ENCODE results near the gene DIP2C. TPM values are rescaled to one million over a fixed set of nuclear protein-coding genes. Genes with fewer than 3 reads are reported as not detected.

DIP2C gene
- total RNA-seq, 2 donors from 2014 or later = 9.6 to 11.9 TPM

GRCh38 chr10:507908-508444, 181.5 kb downstream of the DIP2C start:
- no peak for TF ChIP-seq POLR2A (IDR thresholded peaks at IDR 0.05)
- TF ChIP-seq CTCF (IDR thresholded peaks at IDR 0.05) = no peak

GRCh38 chr10:507355-507699, 182.1 kb downstream of the DIP2C start:
- intact Hi-C loops (cut with DNase I) = loop anchor here (5.0 to 10.0 kb wide), 2 partner anchors 177 to 285 kb away; partner anchors contain the start of gene DIP2C
- DNase-seq (no peak), ATAC-seq (no peak)
- Histone ChIP-seq H3K27ac (no peak overlapping the region), H3K27me3 (no peaks in the 10 kb centered on the region), H3K9me3 (no peaks in the 10 kb centered on the region), H3K4me1 (peaks cover 11% of the 10 kb centered on the region), H3K36me3 (replicated peaks in 1 of 2; ENCODE audit: insufficient read depth in 1 of 2, low read depth in 2 of 2) (no peaks in the 10 kb centered on the region), H3K4me3 (no peak overlapping the region)
- 51 to 79% methylated on average over 4 to 15 of the region's 16 CpGs for WGBS, 2 donors
- TF ChIP-seq POLR2A (IDR thresholded peaks at IDR 0.05) (no peak), CTCF (IDR thresholded peaks at IDR 0.05) (no peak)

More at GRCh38 chr10:507908-508444, 181.5 kb downstream of the DIP2C start:
- WGBS, 2 donors = 89 to 91% methylated on average over 12 of the region's 12 CpGs
- Histone ChIP-seq H3K4me1 (peaks cover 12% of the 10 kb centered on the region), H3K4me3 (no peak overlapping the region), H3K27me3 (no peaks in the 10 kb centered on the region), H3K36me3 (replicated peaks in 1 of 2; ENCODE audit: insufficient read depth in 1 of 2, low read depth in 2 of 2) (no peaks in the 10 kb centered on the region), H3K27ac (no peak overlapping the region), H3K9me3 (no peaks in the 10 kb centered on the region)
- no peak for ATAC-seq
- DNase-seq = no peak
- intact Hi-C loops (cut with DNase I) = loop anchor here (5.0 to 10.0 kb wide), 2 partner anchors 177 to 284 kb away; partner anchors contain the start of gene DIP2C

- Histone ChIP-seq H3K27me3 (no peaks in the 10 kb centered on the region), H3K27ac (no peak overlapping the region), H3K4me1 (peaks cover 10% of the 10 kb centered on the region), H3K9me3 (no peaks in the 10 kb centered on the region), H3K4me3 (no peak overlapping the region), H3K36me3 (replicated peaks in 1 of 2; ENCODE audit: insufficient read depth in 1 of 2, low read depth in 2 of 2) (no peaks in the 10 kb centered on the region)
- WGBS, 2 donors = 94% methylated on average over 15 to 29 of the region's 32 CpGs
- intact Hi-C loops (cut with DNase I) = loop anchor here (5.0 to 10.0 kb wide), 2 partner anchors 178 to 286 kb away; partner anchors contain the start of gene DIP2C
- DNase-seq (no peak), ATAC-seq (no peak)
- TF ChIP-seq POLR2A (IDR thresholded peaks at IDR 0.05) (no peak), CTCF (IDR thresholded peaks at IDR 0.05) (no peak)
These were observed 182.8 kb downstream of the DIP2C start for GRCh38 chr10:506451-507354.

GRCh38 chr10:505419-505818, 184.0 kb downstream of the DIP2C start:
- H3K4me1 ChIP-seq = no peaks in the 10 kb centered on the region
- H3K9me3 ChIP-seq = no peaks in the 10 kb centered on the region
- H3K27ac ChIP-seq = no peak overlapping the region
- no peak for ATAC-seq
- H3K27me3 ChIP-seq = no peaks in the 10 kb centered on the region
- WGBS, 2 donors = 43 to 57% methylated on average over 1 to 3 of the region's 3 CpGs
- TF ChIP-seq POLR2A (IDR thresholded peaks at IDR 0.05) (no peak), CTCF (IDR thresholded peaks at IDR 0.05) (no peak)
- DNase-seq = no peak
- intact Hi-C loops (cut with DNase I) = loop anchor here (5.0 to 10.0 kb wide), 2 partner anchors 179 to 287 kb away; partner anchors contain the start of gene DIP2C
- H3K4me3 ChIP-seq = no peak overlapping the region
- H3K36me3 ChIP-seq (replicated peaks in 1 of 2; ENCODE audit: insufficient read depth in 1 of 2, low read depth in 2 of 2) = no peaks in the 10 kb centered on the region
